Measurements from ENCODE around the gene PTOV1. TPM values are rescaled to one million over a fixed set of nuclear protein-coding genes. Genes with fewer than 3 reads are reported as not detected.

PTOV1 gene
- total and polyA plus RNA-seq, 10 of the 15 experiments (the other 5 are each of a cell fraction or from before 2014, with no cell fraction given), result 3.2 to 83.5 (median 22.3) TPM

- TF ChIP-seq, protein P1, sequence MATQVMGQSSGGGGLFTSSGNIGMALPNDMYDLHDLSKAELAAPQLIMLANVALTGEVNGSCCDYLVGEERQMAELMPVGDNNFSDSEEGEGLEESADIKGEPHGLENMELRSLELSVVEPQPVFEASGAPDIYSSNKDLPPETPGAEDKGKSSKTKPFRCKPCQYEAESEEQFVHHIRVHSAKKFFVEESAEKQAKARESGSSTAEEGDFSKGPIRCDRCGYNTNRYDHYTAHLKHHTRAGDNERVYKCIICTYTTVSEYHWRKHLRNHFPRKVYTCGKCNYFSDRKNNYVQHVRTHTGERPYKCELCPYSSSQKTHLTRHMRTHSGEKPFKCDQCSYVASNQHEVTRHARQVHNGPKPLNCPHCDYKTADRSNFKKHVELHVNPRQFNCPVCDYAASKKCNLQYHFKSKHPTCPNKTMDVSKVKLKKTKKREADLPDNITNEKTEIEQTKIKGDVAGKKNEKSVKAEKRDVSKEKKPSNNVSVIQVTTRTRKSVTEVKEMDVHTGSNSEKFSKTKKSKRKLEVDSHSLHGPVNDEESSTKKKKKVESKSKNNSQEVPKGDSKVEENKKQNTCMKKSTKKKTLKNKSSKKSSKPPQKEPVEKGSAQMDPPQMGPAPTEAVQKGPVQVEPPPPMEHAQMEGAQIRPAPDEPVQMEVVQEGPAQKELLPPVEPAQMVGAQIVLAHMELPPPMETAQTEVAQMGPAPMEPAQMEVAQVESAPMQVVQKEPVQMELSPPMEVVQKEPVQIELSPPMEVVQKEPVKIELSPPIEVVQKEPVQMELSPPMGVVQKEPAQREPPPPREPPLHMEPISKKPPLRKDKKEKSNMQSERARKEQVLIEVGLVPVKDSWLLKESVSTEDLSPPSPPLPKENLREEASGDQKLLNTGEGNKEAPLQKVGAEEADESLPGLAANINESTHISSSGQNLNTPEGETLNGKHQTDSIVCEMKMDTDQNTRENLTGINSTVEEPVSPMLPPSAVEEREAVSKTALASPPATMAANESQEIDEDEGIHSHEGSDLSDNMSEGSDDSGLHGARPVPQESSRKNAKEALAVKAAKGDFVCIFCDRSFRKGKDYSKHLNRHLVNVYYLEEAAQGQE (IDR thresholded peaks at IDR 0.05; ENCODE audit: low read depth, low read length), result no peak
- TF ChIP-seq CBX3 (IDR thresholded peaks at IDR 0.05; ENCODE audit: borderline replicate concordance, low read depth), result no peak
- no peak for TF ChIP-seq TCF3 (IDR thresholded peaks at IDR 0.05; ENCODE audit: borderline replicate concordance, insufficient read depth, low read depth, low read length)
- TF ChIP-seq MTA3 (IDR thresholded peaks at IDR 0.05; ENCODE audit: borderline replicate concordance, low read length), result no peak
- TF ChIP-seq, protein P2, sequence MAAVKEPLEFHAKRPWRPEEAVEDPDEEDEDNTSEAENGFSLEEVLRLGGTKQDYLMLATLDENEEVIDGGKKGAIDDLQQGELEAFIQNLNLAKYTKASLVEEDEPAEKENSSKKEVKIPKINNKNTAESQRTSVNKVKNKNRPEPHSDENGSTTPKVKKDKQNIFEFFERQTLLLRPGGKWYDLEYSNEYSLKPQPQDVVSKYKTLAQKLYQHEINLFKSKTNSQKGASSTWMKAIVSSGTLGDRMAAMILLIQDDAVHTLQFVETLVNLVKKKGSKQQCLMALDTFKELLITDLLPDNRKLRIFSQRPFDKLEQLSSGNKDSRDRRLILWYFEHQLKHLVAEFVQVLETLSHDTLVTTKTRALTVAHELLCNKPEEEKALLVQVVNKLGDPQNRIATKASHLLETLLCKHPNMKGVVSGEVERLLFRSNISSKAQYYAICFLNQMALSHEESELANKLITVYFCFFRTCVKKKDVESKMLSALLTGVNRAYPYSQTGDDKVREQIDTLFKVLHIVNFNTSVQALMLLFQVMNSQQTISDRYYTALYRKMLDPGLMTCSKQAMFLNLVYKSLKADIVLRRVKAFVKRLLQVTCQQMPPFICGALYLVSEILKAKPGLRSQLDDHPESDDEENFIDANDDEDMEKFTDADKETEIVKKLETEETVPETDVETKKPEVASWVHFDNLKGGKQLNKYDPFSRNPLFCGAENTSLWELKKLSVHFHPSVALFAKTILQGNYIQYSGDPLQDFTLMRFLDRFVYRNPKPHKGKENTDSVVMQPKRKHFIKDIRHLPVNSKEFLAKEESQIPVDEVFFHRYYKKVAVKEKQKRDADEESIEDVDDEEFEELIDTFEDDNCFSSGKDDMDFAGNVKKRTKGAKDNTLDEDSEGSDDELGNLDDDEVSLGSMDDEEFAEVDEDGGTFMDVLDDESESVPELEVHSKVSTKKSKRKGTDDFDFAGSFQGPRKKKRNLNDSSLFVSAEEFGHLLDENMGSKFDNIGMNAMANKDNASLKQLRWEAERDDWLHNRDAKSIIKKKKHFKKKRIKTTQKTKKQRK (IDR thresholded peaks at IDR 0.05; ENCODE audit: low read depth, low read length), result no peak
- TF ChIP-seq RB1 (IDR thresholded peaks at IDR 0.05; ENCODE audit: borderline replicate concordance), result peak; percentile 77
- TF ChIP-seq, protein P3, sequence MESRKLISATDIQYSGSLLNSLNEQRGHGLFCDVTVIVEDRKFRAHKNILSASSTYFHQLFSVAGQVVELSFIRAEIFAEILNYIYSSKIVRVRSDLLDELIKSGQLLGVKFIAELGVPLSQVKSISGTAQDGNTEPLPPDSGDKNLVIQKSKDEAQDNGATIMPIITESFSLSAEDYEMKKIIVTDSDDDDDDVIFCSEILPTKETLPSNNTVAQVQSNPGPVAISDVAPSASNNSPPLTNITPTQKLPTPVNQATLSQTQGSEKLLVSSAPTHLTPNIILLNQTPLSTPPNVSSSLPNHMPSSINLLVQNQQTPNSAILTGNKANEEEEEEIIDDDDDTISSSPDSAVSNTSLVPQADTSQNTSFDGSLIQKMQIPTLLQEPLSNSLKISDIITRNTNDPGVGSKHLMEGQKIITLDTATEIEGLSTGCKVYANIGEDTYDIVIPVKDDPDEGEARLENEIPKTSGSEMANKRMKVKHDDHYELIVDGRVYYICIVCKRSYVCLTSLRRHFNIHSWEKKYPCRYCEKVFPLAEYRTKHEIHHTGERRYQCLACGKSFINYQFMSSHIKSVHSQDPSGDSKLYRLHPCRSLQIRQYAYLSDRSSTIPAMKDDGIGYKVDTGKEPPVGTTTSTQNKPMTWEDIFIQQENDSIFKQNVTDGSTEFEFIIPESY (IDR thresholded peaks at IDR 0.05), result no peak
- no peak for TF ChIP-seq USF2 (IDR thresholded peaks at IDR 0.05; ENCODE audit: borderline replicate concordance, low read depth, low read length)
- peak; percentile 94; the same call in 1 of the 2 replicates for TF ChIP-seq STAT1 (conservative IDR thresholded peaks at IDR 0.05)
- peak; percentile 76; the same call in 1 of the 2 replicates for TF ChIP-seq NBN (IDR thresholded peaks at IDR 0.05)
- TF ChIP-seq ZBTB40 (IDR thresholded peaks at IDR 0.05; ENCODE audit: borderline replicate concordance), result no peak; the same call in 1 of the 2 replicates
- TF ChIP-seq PAX8 (IDR thresholded peaks at IDR 0.05), result no peak
These were observed 32.9 kb upstream of the PTOV1 start, which contains the start of gene MED25 (continued) for GRCh38 chr19:49817964-49818648.

Measured in GM12878 (cell line).